GM12891 (cell line): Measurements from ENCODE around the gene EPB41L1.

ENCODE experiments used
- POLR2A ChIP-seq: IDR thresholded peaks from 2 replicates; pipeline ENCODE4 v1.6.1; 2011; ENCODE audit warnings: low read depth, low read length, control low read depth
- POLR2AphosphoS5 ChIP-seq: IDR thresholded peaks from 2 replicates; pipeline ENCODE4 v1.6.1; 2011; ENCODE audit warnings: low read depth, low read length, control low read depth

DNA sequence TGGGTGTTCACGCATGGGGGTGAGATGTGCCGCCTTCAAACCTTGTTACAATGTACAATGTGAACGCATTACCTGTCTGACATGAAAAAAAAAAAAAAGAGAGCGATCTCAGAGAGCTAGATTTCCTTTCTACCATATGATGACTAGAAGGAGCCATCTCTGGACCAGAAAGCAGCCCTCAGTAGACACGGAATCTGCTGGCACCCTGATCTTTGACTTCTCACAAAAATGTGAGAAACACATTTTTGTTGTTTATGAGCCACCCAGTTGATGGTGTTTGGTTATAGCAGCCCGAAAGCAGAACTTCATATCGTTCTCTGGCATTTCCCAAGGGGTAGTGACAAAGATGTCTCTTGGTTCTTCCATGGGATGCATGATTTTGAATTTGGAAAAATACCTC is 33.5 kb upstream of the EPB41L1 start:
- no peak for TF ChIP-seq POLR2A
- TF ChIP-seq POLR2AphosphoS5 = no peak
